ENCODE measurements around the gene IGF2BP2.
"Not testable (repeated sequence)": the region's sequence is repeated elsewhere in the genome, so short reads cannot be mapped to it uniquely, and the experiment has no call there.

IGF2BP2 gene

DNA sequence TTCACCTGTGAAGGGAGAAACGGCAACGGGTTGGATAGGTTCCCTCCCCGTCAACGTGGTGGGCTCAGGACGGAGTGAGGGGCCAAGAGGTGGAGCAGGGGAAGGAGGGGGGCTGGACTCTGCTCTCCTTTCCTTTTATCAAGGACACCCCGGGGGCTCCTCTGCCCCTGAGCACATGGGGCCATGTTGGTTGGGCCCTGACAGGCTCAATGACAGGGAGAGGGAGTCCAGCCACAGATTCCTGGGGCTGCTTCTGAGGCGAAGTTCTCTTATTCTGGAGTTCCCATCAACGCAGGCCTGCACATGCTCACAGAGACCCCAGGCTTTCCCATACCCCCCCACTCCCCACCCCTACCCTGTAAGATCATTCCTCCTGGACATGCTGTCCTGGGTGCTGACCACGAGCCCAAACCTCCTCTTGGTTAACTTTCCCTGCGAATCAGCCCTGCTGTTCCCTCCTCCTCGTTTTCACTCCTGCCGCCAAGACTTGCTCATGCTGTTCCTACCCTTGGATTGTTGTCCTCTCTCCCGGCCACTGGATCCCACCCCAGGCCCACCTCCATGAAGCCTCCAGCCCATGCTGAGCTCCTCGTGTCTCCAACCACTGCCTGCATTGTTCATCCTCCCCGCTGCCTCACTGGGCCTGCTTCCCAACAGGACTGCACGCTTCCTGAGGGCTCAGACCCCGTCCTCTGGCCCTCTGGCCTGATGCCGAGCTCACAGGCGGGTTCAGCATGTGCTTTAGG, 177.5 kb downstream of the IGF2BP2 start:
- H3K27me3 Mint-ChIP-seq (ENCODE audit: low read depth, poor library complexity): no peaks in the 10 kb centered on the region
- H3K9me3 Mint-ChIP-seq: no peaks in the 10 kb centered on the region
- TF ChIP-seq CTCF (IDR thresholded peaks at IDR 0.05): no peak
- H3K4me3 Mint-ChIP-seq: no peak overlapping the region
- H3K4me1 Mint-ChIP-seq: peaks cover 40% of the 10 kb centered on the region
- H3K36me3 Mint-ChIP-seq (ENCODE audit: low read depth): peaks cover 87% of the 10 kb centered on the region
- peak overlapping the region; percentile 93 for H3K27ac Mint-ChIP-seq
- no peak for DNase-seq

DNA sequence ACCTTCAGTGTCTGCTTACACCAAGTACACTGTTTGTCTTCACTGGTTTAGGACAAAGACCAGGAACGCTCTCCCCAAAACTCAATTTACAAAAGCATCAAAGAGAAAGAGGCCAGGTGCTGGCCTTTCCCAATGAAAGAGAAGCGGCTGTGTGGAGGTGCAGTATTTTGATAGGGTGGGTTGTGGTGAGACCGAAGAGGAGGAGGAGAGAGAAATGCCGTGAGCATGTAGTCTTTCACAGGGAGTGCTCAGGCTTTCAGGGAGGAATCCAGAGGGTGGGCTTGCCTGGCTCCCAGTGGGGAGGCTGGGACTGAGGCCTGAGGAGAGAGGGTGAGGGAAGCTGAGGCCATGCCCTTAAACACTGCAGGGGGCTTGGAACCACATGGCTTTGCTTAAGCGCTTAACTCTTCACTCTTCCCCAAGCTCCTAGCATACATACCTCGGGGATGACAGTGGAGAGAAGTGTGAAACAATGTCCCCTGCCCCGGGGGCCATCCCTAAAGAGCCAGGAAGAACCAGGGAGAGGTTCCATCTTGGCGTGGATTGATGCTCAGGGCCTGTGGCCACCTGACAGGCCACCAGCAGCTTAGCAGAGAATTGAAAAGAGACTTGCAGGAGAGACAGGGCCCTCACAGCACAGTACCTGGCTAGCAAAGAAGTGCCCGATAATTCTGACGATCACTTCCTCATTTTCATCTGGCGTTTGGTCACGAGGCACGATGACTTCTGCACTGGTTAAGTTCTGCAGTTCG, 178.3 kb downstream of the IGF2BP2 start:
- no peaks in the 10 kb centered on the region for H3K27me3 Mint-ChIP-seq (ENCODE audit: low read depth, poor library complexity)
- H3K4me3 Mint-ChIP-seq: no peak overlapping the region
- peak overlapping the region; percentile 93 for H3K27ac Mint-ChIP-seq
- no peak for TF ChIP-seq CTCF (IDR thresholded peaks at IDR 0.05)
- no peak for DNase-seq
- peaks cover 40% of the 10 kb centered on the region for H3K4me1 Mint-ChIP-seq
- no peaks in the 10 kb centered on the region for H3K9me3 Mint-ChIP-seq
- H3K36me3 Mint-ChIP-seq (ENCODE audit: low read depth): peaks cover 86% of the 10 kb centered on the region

GRCh38 chr3:185645596-185646381, 179.1 kb downstream of the IGF2BP2 start:
- no peak for TF ChIP-seq CTCF (IDR thresholded peaks at IDR 0.05)
- Mint-ChIP-seq H3K4me1 (peaks cover 40% of the 10 kb centered on the region), H3K9me3 (no peaks in the 10 kb centered on the region), H3K4me3 (no peak overlapping the region), H3K27ac (peak overlapping the region; percentile 93), H3K36me3 (ENCODE audit: low read depth) (peaks cover 79% of the 10 kb centered on the region), H3K27me3 (ENCODE audit: low read depth, poor library complexity) (no peaks in the 10 kb centered on the region)
- DNase-seq: peak; percentile 55

- DNase-seq: peak; percentile 20
- Mint-ChIP-seq H3K27ac (peak overlapping the region; percentile 91), H3K36me3 (ENCODE audit: low read depth) (peaks cover 77% of the 10 kb centered on the region), H3K4me1 (peaks cover 40% of the 10 kb centered on the region)
- H3K4me3 Mint-ChIP-seq; H3K9me3 Mint-ChIP-seq; H3K27me3 Mint-ChIP-seq (ENCODE audit: low read depth, poor library complexity): not testable (repeated sequence)
Measured at GRCh38 chr3:185645191-185645590, 179.7 kb downstream of the IGF2BP2 start.

DNA sequence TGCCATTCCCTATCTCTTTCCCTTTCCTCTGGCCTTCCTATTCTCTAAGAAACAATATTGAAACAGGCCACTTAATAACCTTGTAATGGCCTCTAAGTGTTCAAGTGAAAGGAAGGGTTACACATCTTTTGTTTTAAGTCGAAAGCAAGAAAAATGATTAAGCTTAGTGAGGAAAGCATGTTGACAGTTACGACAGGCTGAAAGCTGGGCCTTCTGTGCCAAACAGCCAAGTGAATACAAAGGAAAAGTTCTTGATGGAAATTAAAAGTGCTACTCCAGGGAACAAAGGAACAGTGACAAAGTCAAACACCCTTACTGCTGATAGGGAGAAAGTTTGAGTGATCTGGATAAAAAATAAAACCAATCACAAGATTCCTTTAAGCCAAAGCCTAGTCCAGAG, 184.5 kb downstream of the IGF2BP2 start:
- no peak for TF ChIP-seq CTCF (IDR thresholded peaks at IDR 0.05)
- Mint-ChIP-seq H3K4me3 (no peak overlapping the region), H3K9me3 (no peaks in the 10 kb centered on the region), H3K27me3 (ENCODE audit: low read depth, poor library complexity) (no peaks in the 10 kb centered on the region), H3K27ac (peak overlapping the region; percentile 89), H3K4me1 (peaks cover 12% of the 10 kb centered on the region), H3K36me3 (ENCODE audit: low read depth) (peaks cover 39% of the 10 kb centered on the region)
- no peak for DNase-seq

DNA sequence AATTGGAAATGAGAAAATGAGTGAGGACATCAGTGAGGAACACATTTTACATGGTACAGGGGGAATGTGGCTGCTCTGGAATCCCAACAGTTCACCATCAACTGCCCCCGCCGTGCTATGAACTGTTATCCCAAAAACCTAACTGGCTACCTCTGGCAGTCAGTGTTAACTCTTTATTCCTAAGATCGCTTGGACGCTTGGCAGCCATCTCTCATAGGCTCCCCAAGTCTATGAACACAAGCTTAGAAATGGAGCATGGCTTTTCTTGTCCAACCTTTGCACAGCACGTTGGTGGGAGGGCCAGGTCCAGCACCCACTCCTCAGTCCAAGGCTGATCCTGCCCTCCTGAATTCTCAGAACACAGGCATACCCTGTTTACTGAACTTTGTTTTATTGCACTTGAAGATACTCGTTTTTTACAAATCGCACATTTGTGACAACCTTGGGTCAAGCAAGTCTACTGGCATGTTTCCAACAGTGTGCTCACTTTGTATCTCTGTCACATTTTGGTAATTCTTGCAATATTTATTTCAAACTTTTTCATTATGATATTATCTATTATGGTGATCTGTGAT, 185.1 kb downstream of the IGF2BP2 start:
- no peak for DNase-seq
- H3K27me3 Mint-ChIP-seq (ENCODE audit: low read depth, poor library complexity): no peaks in the 10 kb centered on the region
- no peak overlapping the region for H3K4me3 Mint-ChIP-seq
- TF ChIP-seq CTCF (IDR thresholded peaks at IDR 0.05): no peak
- no peaks in the 10 kb centered on the region for H3K9me3 Mint-ChIP-seq
- H3K36me3 Mint-ChIP-seq (ENCODE audit: low read depth): peaks cover 33% of the 10 kb centered on the region
- peak overlapping the region; percentile 89 for H3K27ac Mint-ChIP-seq
- H3K4me1 Mint-ChIP-seq: peaks cover 6% of the 10 kb centered on the region

DNA sequence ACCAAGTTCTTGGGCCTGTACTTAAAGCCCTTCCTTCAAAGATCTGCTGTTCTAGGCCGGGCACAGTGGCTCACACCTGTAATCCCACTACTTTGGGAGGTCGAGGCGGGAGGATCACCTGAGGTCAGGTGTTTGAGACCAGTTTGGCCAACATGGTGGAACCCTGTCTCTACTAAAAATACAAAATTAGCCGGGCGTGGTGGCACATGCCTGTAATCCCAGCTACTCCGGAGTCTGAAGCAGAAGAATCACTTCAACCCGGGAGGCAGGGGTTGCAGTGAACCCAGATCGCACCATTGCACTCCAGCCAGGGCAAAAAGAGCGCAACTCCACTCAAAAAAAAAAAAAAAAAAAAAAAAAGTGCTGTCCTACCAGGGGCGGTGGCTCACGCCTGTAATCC, 186.2 kb downstream of the IGF2BP2 start:
- H3K27me3 Mint-ChIP-seq (ENCODE audit: low read depth, poor library complexity); H3K4me3 Mint-ChIP-seq; H3K27ac Mint-ChIP-seq; H3K4me1 Mint-ChIP-seq; H3K9me3 Mint-ChIP-seq; DNase-seq: not testable (repeated sequence)
- H3K36me3 Mint-ChIP-seq (ENCODE audit: low read depth): peaks cover 26% of the 10 kb centered on the region

Data from nephron progenitor cell (in vitro differentiated cells).